HG02678 (cell line): ENCODE data around the gene PIAS1.
"Not testable (repeated sequence)": the region's sequence is repeated elsewhere in the genome, so short reads cannot be mapped to it uniquely, and the experiment has no call there.

Experiments used
- ATAC-seq: cut with Tn5 transposase; IDR thresholded peaks from one replicate; pipeline ENCODE4 v1.9.1; 2021; ENCODE audit warnings: mild to moderate bottlenecking, moderate library complexity; ENCODE audit not compliant: unreplicated experiment

Gene PIAS1

DNA sequence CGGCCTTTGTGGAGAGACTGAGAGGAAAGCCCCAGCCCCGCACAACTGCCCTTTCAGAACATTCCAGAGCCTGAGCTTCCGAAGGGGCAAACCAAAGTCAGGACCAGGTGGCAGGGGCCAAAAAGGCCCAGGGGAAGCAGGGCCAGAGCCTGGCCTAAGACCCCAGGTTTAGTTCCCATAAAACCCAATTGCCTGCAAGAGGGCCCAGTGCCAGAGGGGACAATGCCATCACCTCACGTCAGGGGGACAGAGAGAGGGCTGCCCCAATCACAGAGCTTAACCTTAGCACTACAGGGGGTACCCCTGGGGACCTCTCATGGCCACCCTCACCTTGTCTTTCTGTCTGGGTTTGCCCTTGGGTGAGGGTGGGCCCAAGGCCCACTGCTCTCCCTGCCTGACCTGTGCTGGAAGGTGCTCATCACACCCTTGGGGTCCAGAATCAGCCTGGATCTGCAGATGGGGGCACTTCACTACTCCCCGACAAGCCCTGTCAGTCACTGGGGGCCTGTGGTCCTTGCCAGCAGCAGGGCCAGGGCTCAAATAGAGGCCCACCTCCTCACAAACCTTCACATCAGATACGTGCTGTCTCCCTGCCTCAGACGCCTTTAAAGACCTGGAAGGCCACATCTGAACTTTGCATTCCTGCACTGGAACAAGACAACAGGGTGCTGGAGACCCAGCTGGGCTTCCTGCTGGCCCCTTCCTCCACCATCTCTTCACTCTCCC, 147.2 kb downstream of the PIAS1 start:
- ATAC-seq, result no peak

DNA sequence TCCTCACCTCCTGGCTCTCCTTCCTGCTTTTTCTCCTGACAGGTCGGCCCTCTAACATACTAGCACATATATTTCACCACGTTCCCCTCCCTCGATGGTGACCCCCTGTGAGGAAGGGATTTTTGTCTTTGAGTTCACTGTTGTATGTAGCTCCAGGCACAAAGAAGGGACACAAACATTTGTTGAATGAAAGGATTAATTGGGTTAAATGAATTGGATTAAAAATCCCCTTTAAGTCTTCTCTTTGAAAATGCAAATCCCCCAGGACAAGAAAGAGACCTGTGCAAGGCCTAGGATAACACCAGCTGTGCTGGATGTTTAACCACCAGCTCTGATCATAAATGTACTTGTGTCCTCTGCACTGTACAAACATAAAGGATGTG, 147.8 kb downstream of the PIAS1 start:
- no peak for ATAC-seq

DNA sequence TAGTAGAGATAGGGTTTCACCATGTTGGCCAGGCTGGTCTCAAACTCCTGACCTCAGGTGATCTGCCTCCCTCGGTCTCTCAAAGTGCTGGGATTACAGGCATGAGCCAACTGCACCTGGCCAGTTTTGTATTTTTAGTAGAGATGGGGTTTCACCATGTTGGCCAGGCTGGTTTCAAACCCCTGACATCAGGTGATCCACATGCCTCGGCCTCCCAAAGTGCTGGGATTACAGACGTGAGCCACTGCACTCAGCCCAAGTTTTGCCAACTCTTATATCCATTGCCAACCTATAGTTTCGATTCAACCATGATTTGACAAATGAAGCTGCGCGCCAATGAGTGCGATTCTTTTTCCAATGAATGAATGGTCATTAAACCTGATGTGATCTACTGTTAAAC, 148.9 kb downstream of the PIAS1 start:
- not testable (repeated sequence) for ATAC-seq

DNA sequence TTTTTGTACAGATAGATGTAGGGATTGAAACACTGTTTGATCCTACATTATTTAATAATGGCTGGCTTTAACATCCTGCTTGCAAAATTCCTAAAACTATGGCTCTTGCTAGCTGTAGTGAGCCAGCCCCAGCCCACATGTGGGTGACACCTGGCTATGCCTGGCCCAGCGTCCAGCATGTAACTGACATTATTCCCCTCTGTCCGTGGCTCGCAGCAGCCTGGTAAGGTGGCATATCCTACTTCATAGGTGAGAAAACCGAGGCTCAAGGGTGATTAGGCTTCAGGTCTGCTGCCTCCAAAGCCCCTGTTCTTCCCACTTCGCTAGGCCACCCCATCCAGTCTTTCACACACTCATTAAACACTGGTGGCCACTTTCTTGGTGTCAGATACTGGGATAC, 149.4 kb downstream of the PIAS1 start:
- ATAC-seq, result no peak

DNA sequence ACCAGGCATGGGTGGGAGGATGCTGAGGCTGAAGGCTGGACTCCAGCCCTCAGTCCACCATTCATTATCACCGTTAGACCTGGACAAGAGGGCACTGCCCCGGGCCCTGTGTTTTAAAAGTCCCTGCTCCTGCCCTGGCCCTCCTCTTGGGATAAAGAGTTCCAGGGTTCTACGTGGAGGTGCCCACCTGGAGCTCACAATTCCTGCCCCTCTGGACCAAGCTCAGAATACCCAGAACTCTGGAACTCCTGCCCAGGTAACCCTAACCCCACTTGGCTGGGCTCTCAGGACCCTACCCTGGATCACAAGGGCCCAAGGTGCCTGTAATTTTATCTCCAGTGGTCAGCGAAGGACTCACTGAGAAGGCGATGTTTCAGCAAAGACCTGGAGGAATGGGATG, 149.8 kb downstream of the PIAS1 start:
- no peak for ATAC-seq

- ATAC-seq, result no peak
Observed at GRCh38 chr15:68204361-68204760, 150.2 kb downstream of the PIAS1 start.

DNA sequence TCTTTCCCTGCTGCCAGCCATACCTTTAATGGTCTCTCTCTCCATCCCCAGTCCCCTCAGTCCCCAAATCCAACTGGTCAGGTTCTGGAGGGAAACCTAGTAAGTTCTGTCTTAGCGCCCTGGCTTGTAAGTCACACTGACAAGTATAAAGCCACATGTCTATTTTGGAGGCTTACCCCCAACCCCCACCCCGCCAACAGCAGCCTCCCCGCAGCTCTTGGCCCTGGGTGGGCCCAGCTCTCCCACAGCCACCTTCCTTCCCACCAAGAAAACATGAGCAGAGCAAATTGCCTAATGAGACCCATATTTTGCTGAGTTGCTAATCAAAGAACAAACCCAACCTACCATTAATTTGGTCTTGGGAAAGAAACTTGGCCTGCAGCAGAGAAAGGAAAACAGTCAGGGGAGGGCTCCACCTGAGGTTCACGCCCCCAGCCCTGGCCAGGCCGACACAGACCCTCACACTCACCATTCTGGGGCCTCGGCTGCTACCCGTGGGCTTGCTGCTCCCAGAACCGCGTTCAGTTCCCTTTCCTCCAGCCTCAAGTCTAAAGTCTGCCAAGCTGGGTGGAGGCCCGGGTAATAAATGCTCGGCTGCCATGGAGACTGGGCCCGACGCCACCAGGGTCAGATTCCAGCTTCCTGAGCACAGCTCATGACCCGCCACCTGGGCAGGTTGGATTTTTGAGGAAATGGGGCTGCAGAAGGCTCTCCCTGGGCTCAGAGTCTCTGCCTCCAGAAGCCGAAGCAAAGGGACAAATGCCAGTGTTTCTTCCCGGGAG, 150.9 kb downstream of the PIAS1 start, which contains the start of gene CALML4:
CALML4 (minus strand) TSS at position 557 of the 782 bp plus-strand sequence; CDS start at position 472, 85 bp downstream.
- no peak for ATAC-seq

- ATAC-seq, result no peak
Observed at GRCh38 chr15:68205558-68205944, 151.4 kb downstream of the PIAS1 start.

GRCh38 chr15:68205954-68206539, 151.9 kb downstream of the PIAS1 start:
- ATAC-seq, result no peak

- ATAC-seq, result no peak
Observed at GRCh38 chr15:68206711-68207151, 152.6 kb downstream of the PIAS1 start.

DNA sequence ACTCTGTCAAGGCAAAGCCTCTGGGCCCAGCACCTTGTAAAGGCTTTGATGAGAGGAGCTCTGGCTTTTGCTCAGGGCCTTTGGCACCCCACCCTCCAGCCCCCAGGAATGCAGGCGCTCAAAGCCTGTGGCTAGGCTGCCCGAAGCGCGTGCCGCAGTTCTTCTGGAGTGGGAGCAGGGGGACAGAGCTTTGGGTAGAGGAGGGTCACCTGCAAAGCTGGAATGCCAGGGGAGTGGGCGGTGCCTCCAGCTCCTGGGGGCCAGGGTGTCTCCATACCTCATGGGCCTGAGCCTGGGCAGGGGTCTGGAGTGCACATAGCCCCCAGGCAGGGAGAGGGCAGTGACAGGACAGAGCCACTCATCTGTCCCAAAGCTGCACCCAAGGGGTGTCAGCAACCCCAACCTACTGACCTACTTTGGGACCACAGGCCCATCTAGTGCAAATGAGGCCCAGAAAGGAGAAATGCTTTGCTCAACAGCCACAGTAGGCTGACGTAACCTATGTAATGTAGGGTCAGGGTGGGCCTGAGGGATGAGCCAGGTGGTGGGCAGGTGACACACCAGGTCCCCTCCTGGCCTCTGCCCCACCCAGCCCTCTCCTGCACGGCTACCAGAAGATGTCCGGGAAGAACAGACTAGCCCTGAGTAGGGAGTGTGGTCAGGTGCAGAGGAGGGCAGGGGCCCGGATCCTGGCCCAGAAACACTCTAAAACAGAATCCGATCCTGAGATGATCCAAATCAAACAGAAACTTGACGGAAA, 153.2 kb downstream of the PIAS1 start:
- ATAC-seq, result no peak

- ATAC-seq, result no peak
Observed at GRCh38 chr15:68208136-68208535, 154.0 kb downstream of the PIAS1 start.

- no peak for ATAC-seq
Observed at GRCh38 chr15:68208636-68209240, 154.6 kb downstream of the PIAS1 start.

- no peak for ATAC-seq
Observed at GRCh38 chr15:68209272-68209671, 155.2 kb downstream of the PIAS1 start.

- no peak for ATAC-seq
Observed at GRCh38 chr15:68209735-68210408, 155.8 kb downstream of the PIAS1 start.

DNA sequence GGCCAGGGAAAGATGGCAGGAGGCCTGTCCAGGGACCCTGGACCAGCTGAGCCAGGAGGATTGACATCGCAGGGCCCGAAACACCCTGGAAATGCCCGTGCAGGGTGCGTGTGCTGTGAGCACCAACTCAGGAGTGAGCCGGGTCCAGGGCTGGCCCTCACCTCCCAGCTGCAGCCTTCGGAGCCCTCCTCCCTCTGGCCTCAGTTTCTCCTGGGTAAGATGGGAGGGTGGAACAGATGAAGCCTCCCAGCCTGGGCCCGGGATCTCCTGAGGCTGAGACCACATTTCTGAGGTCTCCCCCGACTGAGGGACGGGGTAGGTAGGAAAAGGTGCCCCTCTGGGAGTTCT, 156.3 kb downstream of the PIAS1 start:
- ATAC-seq, result no peak

DNA sequence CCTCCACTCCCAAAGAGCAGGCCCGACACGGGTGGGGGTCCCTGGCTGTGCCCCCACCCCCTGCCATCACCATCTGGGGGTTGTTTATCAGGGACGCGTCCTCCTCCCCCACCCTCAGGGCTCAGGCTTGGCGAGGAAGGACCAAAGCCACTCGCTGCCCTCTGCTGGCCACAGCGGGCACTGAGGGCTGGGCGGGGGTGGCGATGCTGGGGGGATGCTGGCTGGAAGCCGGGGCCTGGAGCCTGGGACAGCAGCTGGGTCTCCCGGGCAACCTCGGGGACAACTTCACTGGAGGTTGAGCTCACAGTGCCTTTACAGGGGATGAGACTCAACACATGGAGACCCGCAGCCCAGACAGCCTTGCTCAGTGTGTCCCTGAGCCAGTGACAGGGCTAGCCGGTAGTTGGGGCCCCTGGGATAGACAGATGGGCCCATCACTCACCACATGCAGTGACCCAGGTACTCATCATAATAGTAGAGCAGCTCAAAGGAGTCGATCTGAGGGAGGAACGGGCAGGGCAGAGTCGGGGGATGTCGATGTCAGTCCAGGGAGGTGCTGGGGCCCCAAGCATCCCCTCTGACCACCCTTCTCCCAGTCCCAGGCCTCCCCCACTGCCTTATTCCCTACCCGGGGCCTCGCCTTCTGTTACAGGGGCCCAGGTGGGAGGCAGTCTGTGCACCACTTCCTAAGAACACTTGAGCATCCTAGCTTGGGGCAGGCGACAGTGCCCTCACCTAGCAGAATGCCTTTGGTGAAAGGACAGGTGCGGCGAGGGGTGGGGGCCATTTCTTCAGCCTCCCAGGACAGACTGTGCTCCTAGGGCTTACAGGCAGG, 156.9 kb downstream of the PIAS1 start:
- ATAC-seq, result no peak

- ATAC-seq, result no peak
Observed at GRCh38 chr15:68211656-68212320, 157.7 kb downstream of the PIAS1 start.

DNA sequence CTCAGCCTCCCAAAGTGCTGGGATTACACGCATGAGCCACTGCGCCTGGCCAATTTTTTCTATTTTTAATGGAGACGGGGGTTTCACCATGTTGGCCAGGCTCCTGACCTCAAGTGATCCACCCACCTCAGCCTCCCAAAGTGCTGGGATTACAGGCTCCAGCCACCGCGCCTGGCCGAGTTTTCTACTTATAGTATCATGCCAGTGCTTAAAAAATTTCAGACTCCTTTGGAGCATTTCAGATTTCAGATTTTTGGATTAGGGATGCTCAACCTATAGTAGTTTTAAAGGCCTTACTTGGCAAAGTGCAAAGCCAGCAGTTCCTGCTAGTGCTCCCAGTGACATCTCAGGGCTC, 159.4 kb downstream of the PIAS1 start:
- not testable (repeated sequence) for ATAC-seq
